Measurements from ENCODE around the gene SLC6A15.

The SLC6A15 gene

DNA sequence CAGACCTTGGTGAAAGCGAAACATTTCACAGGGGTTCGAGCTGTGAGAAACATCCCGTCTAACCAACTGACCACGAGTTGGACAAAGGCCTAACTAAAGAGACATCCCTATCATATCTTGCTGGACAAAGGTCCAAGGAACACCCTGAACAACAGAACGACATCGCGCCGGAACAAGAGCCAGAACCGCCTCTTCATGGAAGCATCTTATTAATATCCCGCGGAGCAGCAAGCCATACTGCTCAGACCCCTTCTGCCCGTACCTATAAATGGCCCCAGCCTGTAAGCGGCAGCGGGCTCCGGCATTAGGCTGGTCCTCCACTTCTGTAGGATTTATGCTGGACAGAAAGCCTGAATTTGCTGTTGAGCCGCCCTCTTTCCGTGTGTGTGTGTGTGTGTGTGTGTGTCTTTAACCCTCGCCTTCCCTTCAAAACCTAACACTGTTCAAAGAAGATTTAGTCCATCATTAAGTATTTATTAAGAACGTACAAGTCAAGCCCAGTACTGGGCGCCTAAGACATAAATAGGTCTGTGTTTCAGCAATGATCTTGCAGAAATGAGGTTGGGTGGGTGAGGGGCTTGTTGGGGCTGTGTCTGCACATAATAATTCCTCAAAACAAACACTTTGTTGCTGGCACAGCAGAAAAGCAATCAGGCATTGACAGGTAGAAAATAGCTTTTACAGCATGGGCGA lies 1.9 kb downstream of the SLC6A15 start:
- DNase-seq (ENCODE audit: insufficient read length, low spot score) (no peak), FAIRE-seq (no peak)
- TF ChIP-seq, protein P1, sequence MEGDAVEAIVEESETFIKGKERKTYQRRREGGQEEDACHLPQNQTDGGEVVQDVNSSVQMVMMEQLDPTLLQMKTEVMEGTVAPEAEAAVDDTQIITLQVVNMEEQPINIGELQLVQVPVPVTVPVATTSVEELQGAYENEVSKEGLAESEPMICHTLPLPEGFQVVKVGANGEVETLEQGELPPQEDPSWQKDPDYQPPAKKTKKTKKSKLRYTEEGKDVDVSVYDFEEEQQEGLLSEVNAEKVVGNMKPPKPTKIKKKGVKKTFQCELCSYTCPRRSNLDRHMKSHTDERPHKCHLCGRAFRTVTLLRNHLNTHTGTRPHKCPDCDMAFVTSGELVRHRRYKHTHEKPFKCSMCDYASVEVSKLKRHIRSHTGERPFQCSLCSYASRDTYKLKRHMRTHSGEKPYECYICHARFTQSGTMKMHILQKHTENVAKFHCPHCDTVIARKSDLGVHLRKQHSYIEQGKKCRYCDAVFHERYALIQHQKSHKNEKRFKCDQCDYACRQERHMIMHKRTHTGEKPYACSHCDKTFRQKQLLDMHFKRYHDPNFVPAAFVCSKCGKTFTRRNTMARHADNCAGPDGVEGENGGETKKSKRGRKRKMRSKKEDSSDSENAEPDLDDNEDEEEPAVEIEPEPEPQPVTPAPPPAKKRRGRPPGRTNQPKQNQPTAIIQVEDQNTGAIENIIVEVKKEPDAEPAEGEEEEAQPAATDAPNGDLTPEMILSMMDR (IDR thresholded peaks at IDR 0.05; ENCODE audit: insufficient read depth, missing control alignments): no peak

DNA sequence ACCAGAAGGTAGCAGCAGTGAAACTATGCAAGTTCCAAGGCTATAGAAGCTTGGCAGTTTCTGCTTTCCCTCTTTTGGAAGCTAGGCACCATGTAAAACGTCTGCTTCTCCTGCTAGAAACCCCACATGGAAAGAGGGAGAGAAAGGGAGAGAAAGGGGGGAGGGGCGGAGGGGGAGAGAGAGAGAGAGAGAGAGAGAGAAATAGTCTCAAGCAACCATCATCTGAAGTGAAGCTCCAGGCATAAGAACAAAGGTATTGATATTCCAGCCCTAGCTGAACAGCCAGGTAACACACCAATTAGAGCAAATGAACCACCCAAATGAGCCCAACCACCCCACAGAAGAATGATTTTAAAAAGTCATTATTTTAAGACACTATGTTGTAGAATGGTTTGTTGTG lies 8.5 kb downstream of the SLC6A15 start:
- DNase-seq (ENCODE audit: insufficient read length, low spot score) (no peak), FAIRE-seq (no peak)
- TF ChIP-seq, protein P1 (IDR thresholded peaks at IDR 0.05; ENCODE audit: insufficient read depth, missing control alignments): no peak

DNA sequence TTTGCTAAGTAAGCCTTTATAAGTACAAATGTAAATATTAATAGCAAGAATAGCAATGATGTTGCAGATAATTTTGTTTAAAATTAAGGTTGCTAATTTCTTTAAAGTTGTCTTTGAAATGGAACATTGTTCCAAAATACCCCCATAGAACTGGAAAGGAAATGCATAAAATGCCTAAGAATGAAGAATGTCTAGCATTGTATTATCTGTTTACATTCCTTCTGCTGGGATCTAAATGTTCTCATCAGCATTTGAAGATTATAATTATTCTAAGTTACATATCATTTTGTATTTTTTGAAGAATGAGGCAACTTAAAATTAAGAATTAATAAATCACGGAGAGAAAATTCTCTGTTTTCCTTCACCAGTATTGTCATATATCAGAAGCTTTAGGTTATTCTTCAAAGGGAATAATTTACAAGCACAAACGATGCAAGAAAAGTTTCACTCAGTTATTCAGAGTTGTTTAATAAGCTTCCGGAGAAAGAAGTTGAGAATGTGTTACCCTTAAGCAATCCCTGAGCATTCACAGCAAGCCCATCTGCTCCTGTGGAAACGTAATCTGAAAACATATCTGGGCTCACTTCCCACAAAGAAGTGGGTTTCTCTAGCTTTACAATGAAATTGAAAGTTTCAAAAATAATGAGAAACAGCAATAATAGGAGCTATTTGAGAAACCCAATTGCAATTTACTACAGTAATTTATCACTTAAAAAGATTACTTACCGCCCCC lies 21.3 kb downstream of the SLC6A15 start:
- TF ChIP-seq, protein P1 (IDR thresholded peaks at IDR 0.05; ENCODE audit: insufficient read depth, missing control alignments): no peak
- FAIRE-seq: no peak
- no peak for DNase-seq (ENCODE audit: insufficient read length, low spot score)

DNA sequence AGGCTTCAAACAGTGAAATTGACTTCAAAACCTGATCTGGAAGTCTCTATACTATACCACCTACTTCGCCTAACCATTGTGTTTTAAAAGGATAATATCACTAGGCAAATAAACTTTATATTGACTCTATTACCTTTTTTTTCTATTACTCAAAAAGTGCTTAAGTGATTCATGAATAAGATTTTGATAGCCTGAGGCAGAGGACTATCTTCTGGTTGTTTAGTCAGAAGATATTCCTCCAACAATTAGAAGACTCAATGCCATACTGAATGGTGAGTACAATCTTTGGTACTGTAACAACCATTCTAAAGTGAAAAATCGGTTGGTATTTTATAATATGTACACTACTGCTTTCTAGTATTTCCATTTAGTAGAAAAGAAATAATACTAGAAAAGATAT lies 22.8 kb downstream of the SLC6A15 start:
- TF ChIP-seq, protein P1 (IDR thresholded peaks at IDR 0.05; ENCODE audit: insufficient read depth, missing control alignments): no peak
- FAIRE-seq: no peak

DNA sequence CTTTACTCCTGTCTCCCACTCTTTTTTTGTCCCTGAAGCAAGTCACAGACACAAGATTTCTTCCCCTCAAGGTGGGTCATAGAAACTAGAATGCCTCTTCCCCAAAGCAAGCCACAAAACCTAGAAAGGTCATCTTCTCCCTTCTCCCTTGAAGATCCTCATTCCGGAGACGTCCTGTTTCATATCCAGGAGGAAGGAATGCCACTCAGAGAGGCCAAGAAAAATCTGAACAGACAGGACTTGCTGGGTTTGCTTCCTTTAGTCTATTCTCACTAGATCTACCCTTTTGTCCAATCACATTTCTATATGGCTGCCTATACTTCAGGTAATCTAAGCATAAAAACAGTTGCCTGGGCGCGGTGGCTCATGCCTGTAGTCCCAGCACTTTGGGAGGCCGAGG lies 23.7 kb downstream of the SLC6A15 start:
- TF ChIP-seq, protein P1 (IDR thresholded peaks at IDR 0.05; ENCODE audit: insufficient read depth, missing control alignments): no peak
- no peak for DNase-seq (ENCODE audit: insufficient read length, low spot score)
- no peak for FAIRE-seq

More for the DNA sequence above, 22.8 kb downstream of the SLC6A15 start:
- DNase-seq (ENCODE audit: insufficient read length, low spot score): no peak

DNA sequence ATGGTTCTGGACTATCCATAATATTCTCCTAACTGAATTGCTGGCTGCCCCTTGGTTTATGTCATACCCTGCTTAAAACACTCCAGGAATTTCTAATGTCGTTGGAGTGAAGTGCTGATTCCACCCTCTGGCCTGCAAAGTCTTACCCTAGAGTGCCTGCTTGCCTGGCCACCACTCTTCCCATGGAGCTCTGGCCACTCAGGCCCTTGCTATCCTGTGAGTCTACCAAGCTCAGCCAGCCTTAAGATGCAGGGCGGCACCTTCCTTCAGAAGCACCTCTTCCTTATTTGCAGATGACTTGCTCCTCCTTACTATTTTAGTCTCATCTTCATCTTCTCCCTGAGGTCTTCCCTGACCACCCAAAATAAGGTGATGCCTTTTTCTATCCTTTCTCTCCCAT lies 35.3 kb downstream of the SLC6A15 start:
- TF ChIP-seq, protein P1 (IDR thresholded peaks at IDR 0.05; ENCODE audit: insufficient read depth, missing control alignments): no peak
- no peak for FAIRE-seq
- no peak for DNase-seq (ENCODE audit: insufficient read length, low spot score)

DNA sequence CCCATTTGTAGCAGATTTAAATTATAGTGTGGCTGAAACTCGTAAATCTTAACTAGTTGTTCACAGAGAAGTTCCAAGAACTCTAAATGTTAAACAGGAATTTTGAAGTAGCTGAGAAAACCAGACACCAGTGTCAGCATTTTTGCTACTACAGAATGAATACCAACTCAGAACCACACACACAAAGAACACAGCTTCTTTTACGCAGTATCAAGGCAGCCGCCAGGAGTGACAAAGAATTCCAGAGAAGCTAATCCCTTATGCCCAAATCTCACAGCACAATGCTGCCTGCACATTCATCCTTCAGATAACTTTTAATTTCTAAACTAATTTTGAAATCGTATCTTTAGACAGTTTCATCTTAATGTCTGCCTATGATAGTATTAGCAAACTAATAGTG lies 37.4 kb downstream of the SLC6A15 start:
- TF ChIP-seq, protein P1 (IDR thresholded peaks at IDR 0.05; ENCODE audit: insufficient read depth, missing control alignments): no peak
- DNase-seq (ENCODE audit: insufficient read length, low spot score): no peak
- FAIRE-seq: no peak

Data from D721Med (cell line).